Activated CD8-positive, alpha-beta memory T cell treated with anti-CD3 and anti-CD28 coated beads, Interleukin-2, amount 50 U/mL, for 4 hours (primary cell): Measurements from ENCODE around the gene PPM1A.

Experiments used
- DNase-seq: peaks from one replicate; pipeline ENCODE4 v3.0.0-alpha.2; 2020

The PPM1A gene

GRCh38 chr14:60326274-60326673 is 77.3 kb downstream of the PPM1A start:
- no peak for DNase-seq

GRCh38 chr14:60327447-60328331 is 78.7 kb downstream of the PPM1A start:
- peak; percentile 28 for DNase-seq

GRCh38 chr14:60328583-60328982 is 79.6 kb downstream of the PPM1A start:
- DNase-seq = no peak

DNA sequence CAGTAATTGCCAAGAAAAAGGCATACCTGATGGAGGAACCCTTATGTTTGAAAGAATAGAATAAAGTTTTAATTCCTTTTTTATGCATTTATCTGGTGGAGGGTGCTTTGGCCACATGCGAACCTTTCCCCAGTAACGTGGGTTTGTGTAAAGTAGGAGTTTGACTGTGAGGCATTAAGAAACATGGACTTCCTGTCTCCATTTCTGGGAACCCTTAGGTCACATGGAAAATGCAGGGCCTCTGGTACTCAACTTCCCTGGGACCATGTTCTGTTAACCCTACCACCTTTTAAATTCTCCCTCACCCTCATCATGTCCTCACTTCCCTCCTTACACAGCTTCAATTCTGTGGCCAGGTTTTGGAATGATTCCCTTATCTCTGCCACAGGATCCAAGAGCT is 80.3 kb downstream of the PPM1A start:
- DNase-seq = no peak

- peak; percentile 80 for DNase-seq
Observed at GRCh38 chr14:60331201-60332045, 82.4 kb downstream of the PPM1A start.

GRCh38 chr14:60332046-60332399 is 83.0 kb downstream of the PPM1A start:
- no peak for DNase-seq

DNA sequence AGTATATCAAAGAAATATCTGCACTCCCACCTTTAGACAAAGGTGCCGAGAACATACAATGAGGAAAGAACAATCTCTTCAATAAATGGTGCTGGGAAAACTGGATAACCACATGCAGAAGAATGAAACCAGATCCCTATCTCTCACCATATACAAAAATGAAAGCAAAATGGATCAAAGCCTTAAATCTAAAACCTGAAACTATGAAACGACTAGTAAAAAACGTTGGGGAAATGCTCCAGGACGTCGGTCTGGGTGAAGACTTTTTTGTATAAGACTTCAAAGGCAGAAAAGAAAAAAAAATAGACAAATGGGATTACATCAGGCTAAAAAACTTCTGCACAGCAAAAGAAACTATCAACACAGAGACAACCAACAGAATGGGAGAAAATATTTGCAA is 83.8 kb downstream of the PPM1A start:
- DNase-seq = no peak

- DNase-seq = no peak
Observed at GRCh38 chr14:60339571-60339970, 90.5 kb downstream of the PPM1A start.

DNA sequence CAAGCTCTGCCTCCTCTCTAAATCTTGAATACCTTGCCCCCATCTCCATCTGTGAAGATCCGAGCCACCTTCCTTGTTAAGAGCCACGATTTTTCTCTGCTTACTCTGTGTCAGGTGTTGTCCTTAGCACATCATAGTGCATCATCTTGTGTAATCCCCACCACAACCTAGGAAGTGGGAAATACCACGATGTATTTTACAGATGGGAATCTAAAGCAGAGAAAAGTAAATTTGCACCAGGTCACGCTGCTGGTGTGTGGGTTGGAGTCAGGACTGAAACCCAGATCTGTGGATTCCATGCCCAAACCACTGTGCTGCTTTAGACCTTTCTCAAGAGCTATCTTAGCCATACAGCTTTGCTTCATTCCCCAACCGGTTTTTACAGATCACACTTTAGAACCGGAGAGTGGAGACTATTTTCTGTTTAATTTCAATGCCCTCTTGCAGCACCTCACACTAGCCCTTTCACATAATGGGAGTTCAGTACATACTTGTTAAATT is 94.6 kb downstream of the PPM1A start:
- DNase-seq = no peak

- DNase-seq = no peak
Observed at GRCh38 chr14:60344751-60345150, 95.7 kb downstream of the PPM1A start.

GRCh38 chr14:60346706-60347105 is 97.7 kb downstream of the PPM1A start:
- no peak for DNase-seq

DNA sequence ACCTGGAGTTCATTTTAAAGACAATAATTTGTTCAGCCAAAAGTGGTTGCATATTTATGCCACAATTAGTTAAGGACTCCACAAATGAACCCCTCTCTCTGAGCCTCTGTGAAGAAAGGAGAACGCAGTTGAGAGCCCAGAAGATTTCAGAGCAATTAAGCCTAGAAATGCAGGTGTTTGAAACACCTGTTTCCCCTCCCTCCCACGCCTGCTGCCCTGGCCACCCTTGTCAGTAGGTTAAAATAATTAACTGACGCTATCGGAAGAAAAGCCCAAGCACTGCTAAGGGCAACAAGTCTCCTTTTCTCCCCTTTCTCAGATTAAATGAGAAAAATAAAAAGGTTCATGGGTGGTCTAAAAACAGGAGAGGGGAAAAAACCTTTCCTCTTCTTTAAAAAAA is 99.2 kb downstream of the PPM1A start:
- DNase-seq = no peak
